NCI-H1930 (cell line): ENCODE data around the gene FOXN3.
A peak's percentile ranks its signal among the peaks of the same experiment; 100 is the strongest.

Experiments used
- DNase-seq, 2 experiments: peaks; one replicate each; lab custom pipeline; 2025; lab: John Stamatoyannopoulos, UW

The FOXN3 gene

GRCh38 chr14:89359477-89360222, 57.4 kb downstream of the FOXN3 start:
- no peak for DNase-seq

GRCh38 chr14:89357655-89358297, 59.3 kb downstream of the FOXN3 start:
- DNase-seq: no peak

GRCh38 chr14:89356927-89357326, 60.1 kb downstream of the FOXN3 start:
- no peak for DNase-seq

GRCh38 chr14:89356496-89356895, 60.5 kb downstream of the FOXN3 start:
- DNase-seq: no peak

GRCh38 chr14:89353766-89354113, 63.3 kb downstream of the FOXN3 start:
- DNase-seq: no peak

- DNase-seq: no peak
Measured at GRCh38 chr14:89352976-89353765, 63.9 kb downstream of the FOXN3 start.

- no peak for DNase-seq
Measured at GRCh38 chr14:89351516-89352404, 65.3 kb downstream of the FOXN3 start.

GRCh38 chr14:89351221-89351515, 65.9 kb downstream of the FOXN3 start:
- DNase-seq: no peak

GRCh38 chr14:89350152-89350551, 66.9 kb downstream of the FOXN3 start:
- DNase-seq: no peak

- DNase-seq: peak; percentile 82 to 90
Measured at GRCh38 chr14:89349171-89350008, 67.6 kb downstream of the FOXN3 start.

GRCh38 chr14:89348722-89349121, 68.3 kb downstream of the FOXN3 start:
- DNase-seq: no peak

GRCh38 chr14:89347885-89348284, 69.1 kb downstream of the FOXN3 start:
- DNase-seq: no peak

GRCh38 chr14:89344920-89345254, 72.1 kb downstream of the FOXN3 start:
- DNase-seq: no peak

- no peak for DNase-seq
Measured at GRCh38 chr14:89343356-89343755, 73.7 kb downstream of the FOXN3 start.

- no peak for DNase-seq
Measured at GRCh38 chr14:89342049-89342448, 75.0 kb downstream of the FOXN3 start.

GRCh38 chr14:89340200-89341181, 76.5 kb downstream of the FOXN3 start:
- no peak for DNase-seq

- no peak for DNase-seq
Measured at GRCh38 chr14:89339579-89339978, 77.5 kb downstream of the FOXN3 start.

- DNase-seq: no peak
Measured at GRCh38 chr14:89339158-89339557, 77.9 kb downstream of the FOXN3 start.

- DNase-seq: no peak
Measured at GRCh38 chr14:89336338-89336737, 80.7 kb downstream of the FOXN3 start.

- no peak for DNase-seq
Measured at GRCh38 chr14:89332031-89332430, 85.0 kb downstream of the FOXN3 start.
